HUDEP-2 (cell line): ENCODE data around the gene CFAP53.
A peak's percentile ranks its signal among the peaks of the same experiment; 100 is the strongest.

Source experiments
- DNase-seq, 76 experiments: peaks; one replicate each; lab custom pipeline; 2025; ENCODE audit not compliant: unreplicated experiment in 76 of 76; lab: John Stamatoyannopoulos, UW

The CFAP53 gene

GRCh38 chr18:50266248-50266704 lies at the start of gene CFAP53:
Gene CFAP53, minus strand, starts transcription at chr18:50266495. Its CDS starts 91 bp downstream, at chr18:50266404.
- peak in 74 of 76 experiments; percentile 12 to 95 (median 78) for DNase-seq

- DNase-seq = no peak
These were observed 49.0 kb upstream of the CFAP53 start for GRCh38 chr18:50315100-50315871.

- no peak for DNase-seq
These were observed 47.7 kb upstream of the CFAP53 start for GRCh38 chr18:50313873-50314460.

- no peak for DNase-seq
These were observed 46.8 kb upstream of the CFAP53 start for GRCh38 chr18:50313031-50313607.

GRCh38 chr18:50312296-50313030 lies 46.2 kb upstream of the CFAP53 start:
- no peak for DNase-seq

GRCh38 chr18:50311650-50312049 lies 45.4 kb upstream of the CFAP53 start:
- DNase-seq = no peak

- DNase-seq = no peak
These were observed 43.8 kb upstream of the CFAP53 start for GRCh38 chr18:50310080-50310479.

GRCh38 chr18:50308851-50309250 lies 42.6 kb upstream of the CFAP53 start:
- peak in 4 of 76 experiments; percentile 3 to 41 (median 21) for DNase-seq

GRCh38 chr18:50307738-50308470 lies 41.6 kb upstream of the CFAP53 start:
- DNase-seq = peak in 71 of 76 experiments; percentile 8 to 89 (median 67)

GRCh38 chr18:50307400-50307737 lies 41.1 kb upstream of the CFAP53 start:
- DNase-seq = no peak

- DNase-seq = no peak
These were observed 40.6 kb upstream of the CFAP53 start for GRCh38 chr18:50306944-50307343.

GRCh38 chr18:50301074-50301473 lies 34.8 kb upstream of the CFAP53 start:
- no peak for DNase-seq

- no peak for DNase-seq
These were observed 33.5 kb upstream of the CFAP53 start for GRCh38 chr18:50299626-50300388.

GRCh38 chr18:50298443-50299284 lies 32.4 kb upstream of the CFAP53 start:
- no peak for DNase-seq

GRCh38 chr18:50297621-50298442 lies 31.5 kb upstream of the CFAP53 start:
- peak in 71 of 76 experiments; percentile 5 to 81 (median 53) for DNase-seq

GRCh38 chr18:50293039-50293438 lies 26.7 kb upstream of the CFAP53 start:
- DNase-seq = no peak

- no peak for DNase-seq
These were observed 22.8 kb upstream of the CFAP53 start for GRCh38 chr18:50289108-50289443.
